Natural killer cell (primary cell): ENCODE data around the gene CYP27C1. TPM values are rescaled to one million over a fixed set of nuclear protein-coding genes. Genes with fewer than 3 reads are reported as not detected.
"Not testable (repeated sequence)": the region's sequence is repeated elsewhere in the genome, so short reads cannot be mapped to it uniquely, and the experiment has no call there.

ENCODE experiments used
- ATAC-seq, 3 donors: fragments of 150-1000 bp in 2 of 3; fragments of 200-7000 bp in 1 of 3; cut with Tn5 transposase; 1 replicate in 1 of 3; 2 replicates in 2 of 3; pipeline ENCODE4 v1.10.0; 2021; ENCODE audit warnings: mild to moderate bottlenecking in 2 of 3, moderate library complexity in 2 of 3
- DNase-seq, 2 donors: peaks; one replicate each; pipeline versions ENCODE4 v3.0.0 to v3.0.0-alpha.2; 2013 to 2021; ENCODE audit warnings: mixed read lengths in 1 of 2
- H3K27ac ChIP-seq: one replicate; pipeline ENCODE4 v1.5.1; 2013; ENCODE audit warnings: mild to moderate bottlenecking, low read length
- H3K27me3 ChIP-seq: one replicate; pipeline ENCODE4 v1.6.1; 2013; ENCODE audit warnings: low read length; ENCODE audit not compliant: control insufficient read depth, insufficient read depth
- H3K36me3 ChIP-seq: one replicate; pipeline ENCODE4 v1.6.1; 2013; ENCODE audit warnings: low read length; ENCODE audit not compliant: control insufficient read depth, insufficient read depth
- H3K4me1 ChIP-seq: one replicate; pipeline ENCODE4 v1.6.1; 2013; ENCODE audit warnings: low read length; ENCODE audit not compliant: control insufficient read depth, insufficient read depth
- H3K4me3 ChIP-seq: one replicate; pipeline ENCODE4 v1.5.1; 2013; ENCODE audit warnings: low read length
- H3K9me3 ChIP-seq: one replicate; pipeline ENCODE4 v1.6.1; 2013; ENCODE audit warnings: low read length; ENCODE audit not compliant: control insufficient read depth, insufficient read depth
- H3K27ac Mint-ChIP-seq, 2 donors: one replicate each; pipeline ENCODE4 v1.8.0; 2022; ENCODE audit warnings: mild to moderate bottlenecking in 2 of 2, mixed read lengths in 2 of 2, moderate library complexity in 1 of 2
- H3K27me3 Mint-ChIP-seq, 2 donors: one replicate each; pipeline ENCODE4 v1.8.0; 2022; ENCODE audit warnings: low read depth in 2 of 2, mixed read lengths in 2 of 2
- H3K36me3 Mint-ChIP-seq: one replicate; pipeline ENCODE4 v1.8.0; 2022; ENCODE audit warnings: mixed read lengths
- H3K4me1 Mint-ChIP-seq, 2 donors: one replicate each; pipeline ENCODE4 v1.8.0; 2022; ENCODE audit warnings: mixed read lengths in 2 of 2
- H3K4me3 Mint-ChIP-seq: one replicate; pipeline ENCODE4 v1.8.0; 2022; ENCODE audit warnings: mild to moderate bottlenecking, moderate library complexity, mixed read lengths
- H3K9me3 Mint-ChIP-seq, 2 donors: one replicate each; pipeline ENCODE4 v1.8.0; 2022; ENCODE audit warnings: mixed read lengths in 2 of 2
- WGBS: methylation state at CpG from one replicate; pipeline ENCODE4 v1.1.7; 2013; ENCODE audit warnings: missing lambda C conversion rate; ENCODE audit not compliant: insufficient coverage; 5-methylcytosine and 5-hydroxymethylcytosine counted together
- intact Hi-C: fragments of 100-400 bp; cut with micrococcal nuclease; formaldehyde crosslinking; loops from one replicate; pipeline ENCODE4 v1.14.2; 2022
- total RNA-seq, 4 donors: library from RNA; stranded (reverse); fragments of 120-200 nt in 1 of 4; gene quantifications; one replicate each; pipeline versions ENCODE4 v1.2.3 to v1.2.4, GENCODE V29; 2013 to 2022
- TF ChIP-seq, protein P1 (sequence below): fragments of 200-600 bp; IDR thresholded peaks from one replicate; pipeline ENCODE4 v1.8.0; 2022; ENCODE audit warnings: antibody characterized with exemption

Gene CYP27C1
- total RNA-seq, 3 donors from 2014 or later (not counting 1 experiment from before 2014, with no cell fraction given): not detected

DNA sequence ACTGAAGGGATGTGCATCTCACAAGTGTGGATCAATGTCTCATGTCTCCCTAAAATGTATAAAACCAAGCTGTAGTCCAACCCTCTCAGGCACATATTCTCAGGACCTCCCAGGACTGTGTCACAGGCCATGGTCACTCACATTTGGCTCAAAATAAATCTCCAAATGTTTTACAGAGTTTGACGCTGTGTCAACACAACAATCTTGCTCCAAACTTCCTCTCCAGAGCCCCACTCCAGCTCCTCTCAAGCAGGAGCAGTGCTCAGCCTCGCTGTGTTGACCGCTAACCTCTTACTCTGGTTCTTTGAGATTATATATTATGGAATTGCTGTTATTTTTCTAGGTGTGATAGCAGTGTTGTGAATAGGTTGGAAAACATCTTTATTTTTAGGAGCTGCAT, 56.2 kb downstream of the CYP27C1 start:
- ATAC-seq (no peak), DNase-seq (no peak)
- intact Hi-C loops: no loop called here
- Histone ChIP-seq H3K4me1 (no peaks in the 10 kb centered on the region), H3K27me3 (no peaks in the 10 kb centered on the region), H3K9me3 (no peaks in the 10 kb centered on the region), H3K27ac (no peak overlapping the region), H3K36me3 (no peaks in the 10 kb centered on the region), H3K4me3 (no peak overlapping the region)
- Mint-ChIP-seq H3K4me1 (no peaks in the 10 kb centered on the region), H3K9me3 (no peaks in the 10 kb centered on the region), H3K27me3 (peaks cover 0 to 4% of the 10 kb centered on the region in 2 donors), H3K4me3 (no peak overlapping the region), H3K27ac (no peak overlapping the region), H3K36me3 (no peaks in the 10 kb centered on the region)
- 84% methylated on average over 2 of the region's 3 CpGs for WGBS
- TF ChIP-seq, protein P1, sequence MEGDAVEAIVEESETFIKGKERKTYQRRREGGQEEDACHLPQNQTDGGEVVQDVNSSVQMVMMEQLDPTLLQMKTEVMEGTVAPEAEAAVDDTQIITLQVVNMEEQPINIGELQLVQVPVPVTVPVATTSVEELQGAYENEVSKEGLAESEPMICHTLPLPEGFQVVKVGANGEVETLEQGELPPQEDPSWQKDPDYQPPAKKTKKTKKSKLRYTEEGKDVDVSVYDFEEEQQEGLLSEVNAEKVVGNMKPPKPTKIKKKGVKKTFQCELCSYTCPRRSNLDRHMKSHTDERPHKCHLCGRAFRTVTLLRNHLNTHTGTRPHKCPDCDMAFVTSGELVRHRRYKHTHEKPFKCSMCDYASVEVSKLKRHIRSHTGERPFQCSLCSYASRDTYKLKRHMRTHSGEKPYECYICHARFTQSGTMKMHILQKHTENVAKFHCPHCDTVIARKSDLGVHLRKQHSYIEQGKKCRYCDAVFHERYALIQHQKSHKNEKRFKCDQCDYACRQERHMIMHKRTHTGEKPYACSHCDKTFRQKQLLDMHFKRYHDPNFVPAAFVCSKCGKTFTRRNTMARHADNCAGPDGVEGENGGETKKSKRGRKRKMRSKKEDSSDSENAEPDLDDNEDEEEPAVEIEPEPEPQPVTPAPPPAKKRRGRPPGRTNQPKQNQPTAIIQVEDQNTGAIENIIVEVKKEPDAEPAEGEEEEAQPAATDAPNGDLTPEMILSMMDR: no peak

DNA sequence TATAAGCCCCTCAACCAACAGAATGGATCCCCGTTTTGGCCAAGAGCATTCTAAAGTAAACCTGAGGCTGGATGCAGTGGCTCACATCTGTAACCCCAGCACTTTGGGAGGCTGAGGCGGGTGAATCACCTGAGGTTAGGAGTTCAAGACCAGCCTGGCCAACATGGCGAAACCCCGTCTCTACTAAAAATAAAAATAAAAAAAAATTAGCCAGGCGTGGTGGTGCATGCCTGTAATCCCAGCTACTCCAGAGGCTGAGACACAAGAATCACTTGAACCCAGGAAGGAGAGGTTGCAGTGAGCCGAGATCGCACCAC, 57.1 kb downstream of the CYP27C1 start:
- H3K27ac ChIP-seq, H3K4me1 ChIP-seq, H3K27me3 ChIP-seq, H3K36me3 ChIP-seq, H3K4me1 Mint-ChIP-seq, H3K27me3 Mint-ChIP-seq, H3K36me3 Mint-ChIP-seq, intact Hi-C loops, H3K4me3 ChIP-seq, ATAC-seq, H3K9me3 ChIP-seq, H3K9me3 Mint-ChIP-seq, DNase-seq, H3K27ac Mint-ChIP-seq, H3K4me3 Mint-ChIP-seq: not testable (repeated sequence)
- 89% methylated on average over 7 of the region's 7 CpGs for WGBS

DNA sequence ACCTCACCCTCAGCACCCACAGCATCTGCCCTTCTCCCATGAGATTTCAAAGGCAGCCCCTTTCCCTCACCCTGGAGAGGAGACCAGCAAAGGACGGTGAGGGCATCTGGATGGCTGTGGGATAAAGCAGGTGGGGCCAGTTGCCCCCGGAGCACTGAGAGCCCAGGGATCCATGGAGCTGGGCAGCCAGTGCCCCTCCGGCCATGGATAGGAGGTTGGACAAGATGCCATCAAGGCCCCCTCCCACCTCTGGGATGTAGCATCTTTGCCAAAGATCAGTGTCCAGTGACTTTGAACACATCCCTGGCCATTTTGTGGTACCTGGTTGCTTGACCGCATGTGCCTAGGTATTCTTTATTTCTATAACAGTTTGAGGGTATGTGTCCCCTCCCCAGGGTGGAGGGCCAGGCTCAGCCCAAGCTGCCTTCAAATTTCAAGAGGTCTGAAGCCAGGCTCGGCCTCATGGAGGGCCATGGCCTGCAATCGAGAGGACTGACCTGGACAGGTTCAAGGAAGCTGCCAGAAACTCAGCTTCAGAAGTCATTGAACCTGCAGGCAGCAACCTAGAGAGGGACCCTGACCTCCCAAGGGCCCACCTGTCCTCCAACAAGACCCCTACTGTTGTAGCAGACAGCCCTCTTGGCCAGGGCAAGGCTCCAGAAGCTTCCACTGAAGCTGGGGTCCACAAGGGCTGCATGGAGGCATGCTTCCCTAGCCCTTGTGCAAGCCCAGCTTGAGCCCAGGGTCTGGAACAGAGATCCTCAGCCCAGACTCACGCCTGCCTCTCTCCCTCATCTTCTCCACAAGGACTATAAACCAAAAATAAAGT, 57.6 kb downstream of the CYP27C1 start:
- H3K27me3 ChIP-seq: no peaks in the 10 kb centered on the region
- no peak overlapping the region for H3K4me3 ChIP-seq
- Mint-ChIP-seq H3K9me3 (no peaks in the 10 kb centered on the region), H3K27me3 (peaks cover 0 to 5% of the 10 kb centered on the region in 2 donors), H3K4me1 (no peaks in the 10 kb centered on the region), H3K4me3 (no peak overlapping the region), H3K27ac (no peak overlapping the region), H3K36me3 (no peaks in the 10 kb centered on the region)
- 89% methylated on average over 7 of the region's 7 CpGs for WGBS
- H3K36me3 ChIP-seq: no peaks in the 10 kb centered on the region
- no peaks in the 10 kb centered on the region for H3K9me3 ChIP-seq
- DNase-seq (no peak), ATAC-seq (no peak)
- intact Hi-C loops: no loop called here
- H3K4me1 ChIP-seq: no peaks in the 10 kb centered on the region
- no peak overlapping the region for H3K27ac ChIP-seq
- TF ChIP-seq, protein P1: no peak

DNA sequence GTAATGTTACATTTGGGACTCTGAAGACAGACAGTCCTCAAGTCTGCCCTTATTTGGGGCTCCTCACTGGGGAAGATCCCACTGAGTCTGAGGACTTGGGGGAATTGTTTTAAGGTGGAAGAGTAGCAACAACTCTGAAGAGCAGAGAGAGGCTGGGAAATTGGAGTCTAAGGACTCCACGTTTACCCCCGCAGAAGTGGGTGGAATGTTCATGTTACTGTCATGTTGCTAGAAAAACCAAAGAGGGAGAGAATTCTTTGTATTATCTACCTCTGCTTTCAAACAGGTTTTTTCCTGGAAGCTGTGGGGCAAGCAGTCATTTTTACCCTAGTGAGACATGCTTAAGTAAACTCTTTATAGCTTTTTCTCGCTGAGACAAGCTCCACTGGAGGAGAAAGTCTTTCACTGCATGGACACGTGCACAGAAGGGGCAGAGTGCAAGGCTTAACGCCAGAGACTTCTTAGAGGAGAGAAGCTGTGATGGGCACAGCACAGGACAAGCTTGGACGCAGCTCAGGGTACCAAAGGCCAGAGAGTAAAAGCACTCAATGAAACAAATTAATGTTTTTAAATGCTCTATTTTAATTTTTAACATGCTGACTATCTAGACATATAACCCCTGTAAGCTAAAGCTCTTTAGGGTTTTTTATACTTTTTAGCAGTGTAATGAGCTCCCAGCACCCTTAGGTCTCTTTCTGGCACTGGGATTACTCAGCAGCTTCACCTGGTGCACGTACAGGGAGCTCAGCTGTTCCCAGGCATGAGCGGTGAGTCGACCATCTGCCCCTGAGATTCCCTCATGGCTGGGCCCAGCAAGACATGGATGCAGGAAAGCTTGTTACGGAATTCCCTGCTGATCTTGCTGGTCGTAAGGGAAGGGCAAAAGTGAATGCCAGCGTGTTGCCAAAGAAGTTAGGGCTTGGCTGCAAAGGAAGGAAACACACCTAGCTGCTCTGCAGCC, 58.6 kb downstream of the CYP27C1 start:
- no peak for DNase-seq
- Histone ChIP-seq H3K4me1 (no peaks in the 10 kb centered on the region), H3K36me3 (no peaks in the 10 kb centered on the region), H3K27me3 (no peaks in the 10 kb centered on the region), H3K27ac (no peak overlapping the region), H3K4me3 (no peak overlapping the region), H3K9me3 (no peaks in the 10 kb centered on the region)
- Mint-ChIP-seq H3K27me3 (peaks cover 0 to 5% of the 10 kb centered on the region in 2 donors), H3K36me3 (no peaks in the 10 kb centered on the region), H3K4me1 (no peaks in the 10 kb centered on the region), H3K9me3 (no peaks in the 10 kb centered on the region), H3K4me3 (no peak overlapping the region), H3K27ac (no peak overlapping the region)
- WGBS: 86% methylated on average over 12 of the region's 12 CpGs
- no peak for ATAC-seq
- TF ChIP-seq, protein P1: no peak
- intact Hi-C loops: no loop called here
